Keratinocyte (primary cell): ENCODE results near the gene GSC2. TPM values are rescaled to one million over a fixed set of nuclear protein-coding genes. Genes with fewer than 3 reads are reported as not detected.

ENCODE experiments used
- DNase-seq: peaks from one replicate; pipeline ENCODE4 v3.0.0-alpha.2; 2011; ENCODE audit warnings: low read depth, missing footprints, low spot score
- FAIRE-seq: peaks from 2 replicates; lab custom pipeline; 2011; peaks lifted over from hg19 to GRCh38; lab: Jason Lieb, UNC
- H2AFZ ChIP-seq: 2 replicates; pipeline ENCODE4 v1.6.0; 2012; ENCODE audit warnings: low read length, control low read depth, inconsistent platforms; ENCODE audit not compliant: control insufficient read depth
- H3K27ac ChIP-seq: 2 replicates; pipeline ENCODE4 v1.5.1; 2011; ENCODE audit warnings: low read length; ENCODE audit not compliant: control insufficient read depth, insufficient read depth
- H3K27me3 ChIP-seq: 3 replicates; pipeline ENCODE4 v1.6.0; 2011; ENCODE audit warnings: low read length; ENCODE audit not compliant: control insufficient read depth, insufficient read depth; ENCODE audit errors: extremely low read depth
- H3K36me3 ChIP-seq, 2 experiments: 2 replicates in 1 of 2; 3 replicates in 1 of 2; pipeline ENCODE4 v1.5.1; 2011; ENCODE audit warnings: low read length in 2 of 2, mild to moderate bottlenecking in 1 of 2; ENCODE audit not compliant: control insufficient read depth in 2 of 2, insufficient read depth in 2 of 2; ENCODE audit errors: extremely low read depth in 1 of 2
- H3K4me1 ChIP-seq: 3 replicates; pipeline ENCODE4 v1.5.1; 2011; ENCODE audit warnings: low read length; ENCODE audit not compliant: control insufficient read depth, insufficient read depth; ENCODE audit errors: extremely low read depth
- H3K4me2 ChIP-seq: 3 replicates; pipeline ENCODE4 v1.6.0; 2011; ENCODE audit warnings: low read depth, low read length; ENCODE audit not compliant: control insufficient read depth, insufficient read depth; ENCODE audit errors: extremely low read depth
- H3K4me3 ChIP-seq, 3 experiments: fragments of 200-600 bp in 1 of 3; sonication (generic) in 1 of 3; 2 replicates in 2 of 3; 3 replicates in 1 of 3; pipeline ENCODE4 v1.5.1; 2011 to 2016; ENCODE audit warnings: low read length in 3 of 3, mild to moderate bottlenecking in 3 of 3, control low read depth in 2 of 3, inconsistent platforms in 1 of 3, low read depth in 1 of 3, mixed read lengths in 1 of 3, mixed run types in 1 of 3, moderate library complexity in 1 of 3; ENCODE audit not compliant: control insufficient read depth in 2 of 3, insufficient read depth in 2 of 3; ENCODE audit errors: extremely low read depth in 1 of 3
- H3K79me2 ChIP-seq: 2 replicates; pipeline ENCODE4 v1.6.0; 2012; ENCODE audit warnings: low read length; ENCODE audit not compliant: control insufficient read depth, insufficient read depth
- H3K9ac ChIP-seq: 3 replicates; pipeline ENCODE4 v1.6.0; 2011; ENCODE audit warnings: low read length; ENCODE audit not compliant: control insufficient read depth, insufficient read depth; ENCODE audit errors: extremely low read depth
- H3K9me1 ChIP-seq: 3 replicates; pipeline ENCODE4 v1.6.0; 2011; ENCODE audit warnings: low read length; ENCODE audit not compliant: control insufficient read depth, insufficient read depth; ENCODE audit errors: extremely low read depth
- H3K9me3 ChIP-seq: 2 replicates; pipeline ENCODE4 v1.5.1; 2012; ENCODE audit warnings: low read depth, low read length; ENCODE audit not compliant: control insufficient read depth
- H4K20me1 ChIP-seq: 3 replicates; pipeline ENCODE4 v1.6.0; 2011; ENCODE audit warnings: low read length; ENCODE audit not compliant: control insufficient read depth, insufficient read depth; ENCODE audit errors: extremely low read depth
- CTCF ChIP-seq, 3 experiments: IDR thresholded peaks in 1 of 3; conservative IDR thresholded peaks in 1 of 3; optimal IDR thresholded peaks in 1 of 3; 2 replicates in 2 of 3; 3 replicates in 1 of 3; pipeline versions ENCODE3 to v1.5.1; 2011; ENCODE audit warnings: low read length in 3 of 3, mild to moderate bottlenecking in 3 of 3, moderate library complexity in 2 of 3, control low read depth in 1 of 3, inconsistent platforms in 1 of 3; ENCODE audit not compliant: insufficient read depth in 2 of 3; ENCODE audit errors: extremely low read depth in 1 of 3
- EZH2 ChIP-seq: IDR thresholded peaks from one replicate; pipeline ENCODE4 v1.6.1; 2012; ENCODE audit warnings: inconsistent platforms, mild to moderate bottlenecking, low read length, moderate library complexity
- dilution Hi-C: fragments of 300-500 bp; cut with MboI; formaldehyde crosslinking; loops from one replicate; pipeline ENCODE4 v1.7.0; 2020; ENCODE audit warnings: low sequenced_read_pairs; ENCODE audit not compliant: extremely low pct_ligation_motif_present
- polyA plus RNA-seq, 5 experiments: library from polyadenylated mRNA; depleted of rRNA in 3 of 5; stranded (reverse) in 3 of 5; stranded (forward) in 1 of 5; unstranded in 1 of 5; fragments of >200 nt; gene quantifications; 1 replicate in 1 of 5; 2 replicates in 3 of 5; 3 replicates in 1 of 5; pipeline versions ENCODE4 v1.2.1 to v1.2.3, GENCODE V29; 2011 to 2012; ENCODE audit warnings: missing spikeins in 2 of 5, low read depth in 1 of 5, low replicate concordance in 1 of 5

Gene GSC2
- polyA plus RNA-seq, 1 donor (not counting 4 experiments of a cell fraction or from before 2014, with no cell fraction given), result not detected

- peaks cover 41% of the 10 kb centered on the region for H3K79me2 ChIP-seq
- dilution Hi-C loops, result no loop called here
- no peak overlapping the region for H3K9ac ChIP-seq
- no peak overlapping the region for H3K4me3 ChIP-seq
- no peak overlapping the region for H3K27ac ChIP-seq
- H3K36me3 ChIP-seq, result peaks cover 5 to 18% of the 10 kb centered on the region in 2 experiments
- H4K20me1 ChIP-seq, result peaks cover 6% of the 10 kb centered on the region
- H2AFZ ChIP-seq, result no peak overlapping the region
- TF ChIP-seq EZH2 (no peak), CTCF (optimal IDR thresholded peaks at IDR 0.05 in 1 of 3, IDR thresholded peaks at IDR 0.05 in 1 of 3, conservative IDR thresholded peaks at IDR 0.05 in 1 of 3; ENCODE audit: extremely low read depth in 1 of 3, insufficient read depth in 2 of 3, low read length in 3 of 3) (no peak)
- FAIRE-seq, result no peak
- peak overlapping the region; percentile 48 for H3K4me2 ChIP-seq
- H3K27me3 ChIP-seq, result peaks cover 9% of the 10 kb centered on the region
- peaks cover 58% of the 10 kb centered on the region for H3K4me1 ChIP-seq
- H3K9me3 ChIP-seq, result no peaks in the 10 kb centered on the region
- peaks cover 8% of the 10 kb centered on the region for H3K9me1 ChIP-seq
- peak; percentile 60 for DNase-seq
Observed at GRCh38 chr22:19174106-19175025, 24.3 kb upstream of the GSC2 start.

GRCh38 chr22:19173047-19174035, 23.2 kb upstream of the GSC2 start:
- H3K36me3 ChIP-seq, result peaks cover 5 to 18% of the 10 kb centered on the region in 2 experiments
- no peak overlapping the region for H3K27ac ChIP-seq
- peak overlapping the region; percentile 100 for H3K4me2 ChIP-seq
- dilution Hi-C loops, result no loop called here
- H3K9ac ChIP-seq, result peak overlapping the region; percentile 98
- no peaks in the 10 kb centered on the region for H3K9me3 ChIP-seq
- peaks cover 8% of the 10 kb centered on the region for H3K9me1 ChIP-seq
- H2AFZ ChIP-seq, result no peak overlapping the region
- FAIRE-seq, result no peak
- H3K4me3 ChIP-seq, result peak overlapping the region; percentile 90 to 99 (median 97)
- TF ChIP-seq CTCF (optimal IDR thresholded peaks at IDR 0.05 in 1 of 3, IDR thresholded peaks at IDR 0.05 in 1 of 3, conservative IDR thresholded peaks at IDR 0.05 in 1 of 3; ENCODE audit: extremely low read depth in 1 of 3, insufficient read depth in 2 of 3, low read length in 3 of 3), result no peak
- TF ChIP-seq EZH2, result no peak
- peaks cover 54% of the 10 kb centered on the region for H3K4me1 ChIP-seq
- H4K20me1 ChIP-seq, result peaks cover 6% of the 10 kb centered on the region
- H3K27me3 ChIP-seq, result peaks cover 19% of the 10 kb centered on the region
- H3K79me2 ChIP-seq, result peaks cover 41% of the 10 kb centered on the region
- no peak for DNase-seq
